Measurements from ENCODE around the gene TENT5C. TPM values are rescaled to one million over a fixed set of nuclear protein-coding genes. Genes with fewer than 3 reads are reported as not detected.

Gene TENT5C
- total and polyA plus RNA-seq, 2 of the 8 experiments (the other 6 are each of a cell fraction or from before 2014, with no cell fraction given): 0.38 to 0.99 TPM

GRCh38 chr1:117583247-117583646 lies 22.6 kb upstream of the TENT5C start:
- CTCF ChIA-PET (ENCODE audit: partially characterized antibody): interaction anchor here (0.7 to 3.4 kb wide), 3 partner anchors 8 to 171 kb away, joined by 3 to 20 read pairs (median 10); no protein-coding TSS in a partner anchor
- H3K18ac ChIP-seq (ENCODE audit: extremely low read depth, low read length): no peak overlapping the region
- no peak overlapping the region for H3K4ac ChIP-seq (replicated peaks; ENCODE audit: insufficient read length, low read depth, low read length)
- no peak overlapping the region for H2AK5ac ChIP-seq (ENCODE audit: low read depth, low read length)
- H4K91ac ChIP-seq (replicated peaks; ENCODE audit: insufficient read length, low read length): no peak overlapping the region
- no peak overlapping the region for H4K5ac ChIP-seq (ENCODE audit: insufficient read length, low read depth, low read length)
- no peak overlapping the region for H2BK20ac ChIP-seq (ENCODE audit: low read length)
- no peak overlapping the region for H3K23ac ChIP-seq (ENCODE audit: insufficient read length)
- POLR2A ChIA-PET (ENCODE audit: partially characterized antibody): no interaction called here
- DNase-seq (ENCODE audit: low read depth in 1 of 2, low spot score in 2 of 2) (no peak), FAIRE-seq (no peak)
- H3K27me3 ChIP-seq (replicated peaks in 1 of 4; ENCODE audit: control insufficient read depth in 3 of 4, extremely low read depth in 1 of 4, insufficient read depth in 3 of 4, low read length in 3 of 4): no peaks in the 10 kb centered on the region
- H3K9me3 ChIP-seq (ENCODE audit: insufficient read depth in 2 of 2, low read depth in 1 of 2, low read length in 1 of 2): no peaks in the 10 kb centered on the region
- no peaks in the 10 kb centered on the region for H3K36me3 ChIP-seq (ENCODE audit: control insufficient read depth in 2 of 4, insufficient read depth in 4 of 4, low read length in 3 of 4)
- no peak overlapping the region for H3K14ac ChIP-seq (ENCODE audit: insufficient read length)
- no peaks in the 10 kb centered on the region; a peak in 1 of 4 replicates for H3K79me2 ChIP-seq (ENCODE audit: control insufficient read depth in 1 of 2, insufficient read depth in 2 of 2, low read length in 2 of 2)
- no peak overlapping the region for H3K56ac ChIP-seq (replicated peaks; ENCODE audit: insufficient read length, low read depth, low read length)
- H3K79me1 ChIP-seq (ENCODE audit: low read depth, low read length): no peaks in the 10 kb centered on the region
- no peak overlapping the region for H3K4me2 ChIP-seq (ENCODE audit: insufficient read depth in 1 of 2, low read depth in 2 of 2, low read length in 2 of 2)
- H3K23me2 ChIP-seq (ENCODE audit: low read depth, low read length): peaks cover 2% of the 10 kb centered on the region
- no peak overlapping the region for H2BK120ac ChIP-seq (replicated peaks; ENCODE audit: low read depth, low read length)
- 94% methylated on average over 6 of the region's 6 CpGs; no CpG with 5 or more reads in 1 of the 2 experiments for WGBS, 2 experiments (ENCODE audit: extremely low coverage in 1 of 2, insufficient coverage in 1 of 2, insufficient read length in 1 of 2, insufficient replicate concordance in 2 of 2, low coverage in 1 of 2, low lambda C conversion rate in 2 of 2, missing lambda C conversion rate in 1 of 2)
- H2BK5ac ChIP-seq (ENCODE audit: low read depth, low read length): no peak overlapping the region
- no peaks in the 10 kb centered on the region for H3K4me1 ChIP-seq (replicated peaks in 1 of 4; ENCODE audit: control insufficient read depth in 3 of 4, insufficient read depth in 4 of 4, low read length in 3 of 4)
- no peak overlapping the region for H3K27ac ChIP-seq (ENCODE audit: low read depth, low read length)
- H4K8ac ChIP-seq (ENCODE audit: extremely low read depth, insufficient read depth, low read length): no peak overlapping the region
- H4K20me1 ChIP-seq (replicated peaks in 1 of 2; ENCODE audit: control insufficient read depth in 1 of 2, insufficient read depth in 2 of 2, low read length in 2 of 2): no peaks in the 10 kb centered on the region
- H3K4me3 ChIP-seq (ENCODE audit: extremely low read depth in 1 of 4, insufficient read depth in 2 of 4, low read depth in 3 of 4, low read length in 4 of 4): no peak overlapping the region
- no peak overlapping the region for H2BK12ac ChIP-seq (ENCODE audit: low read depth, low read length)
- H2AFZ ChIP-seq (ENCODE audit: low read length): no peak overlapping the region
- H3K9ac ChIP-seq (replicated peaks in 1 of 4; ENCODE audit: extremely low read depth in 1 of 4, low read depth in 3 of 4, low read length in 3 of 4): no peak overlapping the region
- H2BK15ac ChIP-seq (ENCODE audit: low read length): no peak overlapping the region
- TF ChIP-seq ATF2 (IDR thresholded peaks at IDR 0.05; ENCODE audit: low read length) (no peak), ASH2L (IDR thresholded peaks at IDR 0.05; ENCODE audit: low read length) (no peak), SIRT6 (IDR thresholded peaks at IDR 0.05; ENCODE audit: low read length) (no peak), HDAC2 (IDR thresholded peaks at IDR 0.05; ENCODE audit: borderline replicate concordance in 1 of 2, low read depth in 2 of 2, low read length in 2 of 2) (no peak), EZH2 (IDR thresholded peaks at IDR 0.05; ENCODE audit: low read depth, low read length, severe bottlenecking) (no peak), SRF (IDR thresholded peaks at IDR 0.05; ENCODE audit: low read depth, low read length) (no peak), EGR1 (IDR thresholded peaks at IDR 0.05; ENCODE audit: borderline replicate concordance, low read depth, low read length) (no peak), TEAD4 (IDR thresholded peaks at IDR 0.05; ENCODE audit: low read depth, low read length) (no peak), RAD21 (IDR thresholded peaks at IDR 0.05 in 1 of 2, conservative IDR thresholded peaks at IDR 0.05 in 1 of 2; ENCODE audit: low read depth in 2 of 2, low read length in 2 of 2) (no peak), BRCA1 (IDR thresholded peaks at IDR 0.05; ENCODE audit: low read depth, low read length) (no peak), PHF8 (conservative IDR thresholded peaks at IDR 0.05; ENCODE audit: low read depth, low read length) (no peak), SP1 (IDR thresholded peaks at IDR 0.05; ENCODE audit: low read depth, low read length) (no peak), NANOG (IDR thresholded peaks at IDR 0.05; ENCODE audit: insufficient read depth, low read depth, low read length, poor library complexity, severe bottlenecking) (no peak)
